Measurements from ENCODE around the gene OPA3. TPM values are rescaled to one million over a fixed set of nuclear protein-coding genes. Genes with fewer than 3 reads are reported as not detected.
A peak's percentile ranks its signal among the peaks of the same experiment; 100 is the strongest.

OPA3 gene
- total RNA-seq, 4 donors from 2014 or later = 4.8 to 6.7 (median 5.7) TPM

DNA sequence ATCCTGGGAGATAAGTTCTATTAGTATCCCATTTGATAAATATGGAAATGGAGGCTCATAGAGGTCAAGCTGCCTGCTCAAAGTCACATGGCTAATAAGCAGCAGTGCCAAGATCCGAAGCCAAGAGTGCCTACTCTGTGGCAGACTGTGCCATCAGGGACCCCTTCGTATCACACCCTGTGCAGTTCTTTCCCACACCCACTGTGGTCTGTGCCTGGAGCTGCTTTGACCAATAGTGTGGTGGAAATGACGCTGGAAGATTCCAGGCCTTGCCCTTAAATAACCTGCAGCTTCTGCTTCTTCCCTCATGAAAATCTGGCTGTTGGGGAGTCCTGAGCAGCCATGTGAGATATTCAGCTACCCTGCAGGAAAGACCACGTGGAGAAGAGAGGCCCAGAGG, 10.1 kb downstream of the OPA3 start:
- DNase-seq (ENCODE audit: low spot score in 2 of 2) = no peak
- Histone ChIP-seq H3K27me3 (no peaks in the 10 kb centered on the region), H3K4me1 (no peaks in the 10 kb centered on the region), H3K27ac (no peak overlapping the region), H3K4me3 (no peak overlapping the region), H3K36me3 (no peaks in the 10 kb centered on the region), H3K9me3 (no peaks in the 10 kb centered on the region)
- TF ChIP-seq, protein P1, sequence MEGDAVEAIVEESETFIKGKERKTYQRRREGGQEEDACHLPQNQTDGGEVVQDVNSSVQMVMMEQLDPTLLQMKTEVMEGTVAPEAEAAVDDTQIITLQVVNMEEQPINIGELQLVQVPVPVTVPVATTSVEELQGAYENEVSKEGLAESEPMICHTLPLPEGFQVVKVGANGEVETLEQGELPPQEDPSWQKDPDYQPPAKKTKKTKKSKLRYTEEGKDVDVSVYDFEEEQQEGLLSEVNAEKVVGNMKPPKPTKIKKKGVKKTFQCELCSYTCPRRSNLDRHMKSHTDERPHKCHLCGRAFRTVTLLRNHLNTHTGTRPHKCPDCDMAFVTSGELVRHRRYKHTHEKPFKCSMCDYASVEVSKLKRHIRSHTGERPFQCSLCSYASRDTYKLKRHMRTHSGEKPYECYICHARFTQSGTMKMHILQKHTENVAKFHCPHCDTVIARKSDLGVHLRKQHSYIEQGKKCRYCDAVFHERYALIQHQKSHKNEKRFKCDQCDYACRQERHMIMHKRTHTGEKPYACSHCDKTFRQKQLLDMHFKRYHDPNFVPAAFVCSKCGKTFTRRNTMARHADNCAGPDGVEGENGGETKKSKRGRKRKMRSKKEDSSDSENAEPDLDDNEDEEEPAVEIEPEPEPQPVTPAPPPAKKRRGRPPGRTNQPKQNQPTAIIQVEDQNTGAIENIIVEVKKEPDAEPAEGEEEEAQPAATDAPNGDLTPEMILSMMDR (IDR thresholded peaks at IDR 0.05) = no peak
- TF ChIP-seq EP300 (IDR thresholded peaks at IDR 0.05) (no peak), POLR2A (IDR thresholded peaks at IDR 0.05) (no peak)
- 67 to 71% methylated on average over 4 of the region's 4 CpGs for WGBS, 2 donors

- Histone ChIP-seq H3K4me1 (peaks cover 0 to 6% (median 0%) of the 10 kb centered on the region in 4 donors), H3K4me3 (no peak overlapping the region), H3K36me3 (no peaks in the 10 kb centered on the region), H3K9me3 (no peaks in the 10 kb centered on the region), H3K27ac (no peak overlapping the region), H3K27me3 (no peaks in the 10 kb centered on the region)
- 87 to 90% methylated on average over 8 of the region's 8 CpGs for WGBS, 2 donors
- TF ChIP-seq POLR2A (IDR thresholded peaks at IDR 0.05) = no peak
- no peak for TF ChIP-seq EP300 (IDR thresholded peaks at IDR 0.05)
- TF ChIP-seq, protein P1 (IDR thresholded peaks at IDR 0.05) = no peak
- no peak for DNase-seq (ENCODE audit: low spot score in 2 of 2)
Observed at GRCh38 chr19:45571457-45572220, 13.0 kb downstream of the OPA3 start.

GRCh38 chr19:45569619-45570421, 14.8 kb downstream of the OPA3 start:
- H3K4me1 ChIP-seq = peaks cover 0 to 6% (median 0%) of the 10 kb centered on the region in 4 donors
- H3K27ac ChIP-seq = no peak overlapping the region
- no peak overlapping the region for H3K4me3 ChIP-seq
- no peak for DNase-seq (ENCODE audit: low spot score in 2 of 2)
- H3K27me3 ChIP-seq = no peaks in the 10 kb centered on the region
- no peaks in the 10 kb centered on the region for H3K9me3 ChIP-seq
- TF ChIP-seq EP300 (IDR thresholded peaks at IDR 0.05) = no peak
- TF ChIP-seq, protein P1 (IDR thresholded peaks at IDR 0.05) = peak; percentile 41 to 71 (median 58)
- no peaks in the 10 kb centered on the region for H3K36me3 ChIP-seq
- WGBS, 2 donors = 46 to 50% methylated on average over 14 to 15 of the region's 15 CpGs

DNA sequence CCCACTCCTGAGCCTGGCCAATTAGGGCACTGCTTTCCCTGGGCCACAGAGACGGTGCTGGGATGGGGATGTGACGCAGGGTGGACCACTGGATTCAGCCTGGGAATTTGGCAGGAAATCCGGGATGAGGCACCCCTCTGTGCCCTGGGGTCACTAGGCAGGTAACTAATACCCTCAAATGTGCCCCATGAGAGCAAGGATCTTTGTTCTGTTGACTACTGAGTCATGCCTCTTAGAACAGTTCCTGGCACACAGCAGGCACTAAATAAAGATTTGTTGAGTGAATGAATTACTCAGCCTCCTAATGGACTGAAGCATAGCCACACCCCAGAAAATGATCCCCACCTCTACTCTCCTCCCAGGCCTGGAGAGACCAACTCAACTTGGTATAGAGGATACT, 15.9 kb downstream of the OPA3 start:
- H3K27ac ChIP-seq = no peak overlapping the region
- no peak for DNase-seq (ENCODE audit: low spot score in 2 of 2)
- 80% methylated on average over 3 of the region's 3 CpGs for WGBS, 2 donors

More for the DNA sequence above, 15.9 kb downstream of the OPA3 start:
- Histone ChIP-seq H3K4me1 (peaks cover 0 to 6% (median under 1%) of the 10 kb centered on the region in 4 donors), H3K27me3 (no peaks in the 10 kb centered on the region), H3K4me3 (no peak overlapping the region), H3K9me3 (no peaks in the 10 kb centered on the region), H3K36me3 (no peaks in the 10 kb centered on the region)
- TF ChIP-seq, protein P1 (IDR thresholded peaks at IDR 0.05) = no peak
- TF ChIP-seq POLR2A (IDR thresholded peaks at IDR 0.05) = no peak
- no peak for TF ChIP-seq EP300 (IDR thresholded peaks at IDR 0.05)

Data from tibial nerve (tissue), 4 donors.